HG02870 (cell line): ENCODE measurements around the gene ZDHHC17.

ENCODE experiments used
- ATAC-seq: cut with Tn5 transposase; IDR thresholded peaks from one replicate; pipeline ENCODE4 v1.9.1; 2021; ENCODE audit warnings: mild to moderate bottlenecking, moderate library complexity; ENCODE audit not compliant: unreplicated experiment

ZDHHC17 gene

DNA sequence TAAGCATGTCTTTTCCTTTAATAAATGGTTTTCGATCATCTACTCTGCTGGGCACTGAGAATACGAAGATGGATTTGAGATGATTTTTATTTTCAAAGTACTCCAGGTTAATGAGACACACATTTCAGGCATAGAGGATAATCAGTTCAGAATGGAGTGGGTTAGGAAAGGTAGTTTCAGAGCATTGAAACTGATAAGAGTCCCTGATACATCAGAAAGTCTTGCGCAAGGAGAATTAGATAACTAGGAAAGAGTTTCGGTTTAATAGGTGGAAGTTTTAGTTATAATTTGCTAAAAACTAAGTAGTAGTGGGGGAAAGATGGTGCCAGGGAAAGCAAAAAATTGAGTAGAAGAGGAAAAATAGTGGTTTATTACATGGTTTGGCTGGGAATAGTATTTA, 50.1 kb downstream of the ZDHHC17 start:
- no peak for ATAC-seq

DNA sequence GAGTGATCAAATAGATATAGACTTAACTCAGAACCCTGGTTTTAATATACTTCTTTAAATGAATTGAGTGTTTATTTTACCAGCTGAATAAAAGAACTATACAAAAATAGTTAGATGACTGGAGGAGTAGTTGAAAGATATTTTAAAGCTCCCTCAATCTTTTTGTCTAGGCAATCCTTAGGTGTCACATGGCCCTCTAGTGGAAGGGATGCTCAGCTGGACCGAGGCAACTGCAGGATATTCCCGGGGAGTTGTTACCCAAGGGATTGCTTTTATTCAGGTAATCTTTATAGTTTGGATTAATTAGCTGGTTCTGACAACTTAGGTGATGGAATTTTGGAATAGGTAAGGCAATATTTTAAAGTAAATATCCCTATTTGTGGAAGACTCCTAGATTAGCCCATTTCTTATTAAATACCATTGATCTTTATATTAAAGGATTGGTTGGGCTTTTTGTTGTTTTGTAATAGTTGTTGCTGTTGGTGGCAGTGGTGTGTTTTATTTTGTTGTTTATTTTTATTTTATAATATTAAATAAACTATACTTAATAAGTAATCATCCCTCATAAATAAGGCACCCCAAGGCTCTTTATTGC, 57.1 kb downstream of the ZDHHC17 start:
- ATAC-seq: no peak

DNA sequence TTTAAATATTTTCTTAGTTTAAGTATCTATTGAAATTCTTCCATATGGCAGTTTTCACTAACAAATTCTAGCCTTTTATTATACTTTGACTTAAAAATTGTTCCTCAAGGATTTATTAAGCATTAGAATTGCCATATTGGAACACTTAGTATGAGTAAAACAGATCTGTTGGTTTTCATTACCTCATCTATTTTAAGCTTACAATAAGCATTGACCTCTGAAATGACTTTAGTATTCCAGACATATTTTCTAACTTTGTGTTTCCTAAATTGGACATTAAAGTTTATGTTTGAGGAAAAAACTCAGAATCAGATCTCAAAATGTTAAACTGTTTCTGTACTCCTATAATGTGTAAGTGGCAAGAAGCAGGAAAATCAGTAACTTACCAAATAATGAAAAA, 66.5 kb downstream of the ZDHHC17 start:
- no peak for ATAC-seq

DNA sequence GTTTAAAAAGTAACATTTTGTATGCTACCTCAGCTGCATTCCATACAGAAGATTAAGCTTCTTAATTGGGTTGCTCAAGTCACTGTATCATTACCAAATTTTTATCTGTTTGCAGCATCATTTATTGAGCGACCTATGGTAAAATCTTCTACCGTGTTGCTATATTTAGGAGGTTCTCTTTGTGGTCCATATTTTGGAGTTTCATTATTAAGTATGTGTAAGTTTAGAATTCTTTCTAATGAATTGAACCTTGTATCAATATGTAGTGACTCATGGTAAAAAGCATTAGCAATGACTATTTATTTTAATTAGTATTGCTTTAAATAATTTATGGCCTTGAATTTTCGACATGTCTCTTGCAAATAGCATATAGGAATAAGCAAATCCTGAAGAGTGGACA, 72.7 kb downstream of the ZDHHC17 start:
- no peak for ATAC-seq

DNA sequence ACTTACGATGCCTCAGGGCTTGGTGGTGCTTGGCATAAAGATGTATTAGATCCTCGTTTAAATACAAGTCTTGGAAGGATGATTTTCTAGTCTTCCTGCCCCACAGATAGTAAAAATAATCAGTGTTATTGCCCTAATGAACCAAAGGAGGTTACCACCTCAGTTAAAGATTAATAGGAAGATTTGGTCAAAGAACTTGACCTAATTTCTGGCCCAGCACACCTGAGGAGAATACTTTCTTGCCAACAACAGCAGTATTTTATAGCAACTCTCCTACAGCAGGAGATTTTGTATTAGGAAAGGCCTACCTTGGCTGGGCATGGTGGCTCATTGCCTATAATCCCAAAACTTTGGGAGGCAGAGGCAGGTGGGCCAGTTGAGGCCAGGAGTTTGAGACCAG, 83.3 kb downstream of the ZDHHC17 start:
- ATAC-seq: no peak

DNA sequence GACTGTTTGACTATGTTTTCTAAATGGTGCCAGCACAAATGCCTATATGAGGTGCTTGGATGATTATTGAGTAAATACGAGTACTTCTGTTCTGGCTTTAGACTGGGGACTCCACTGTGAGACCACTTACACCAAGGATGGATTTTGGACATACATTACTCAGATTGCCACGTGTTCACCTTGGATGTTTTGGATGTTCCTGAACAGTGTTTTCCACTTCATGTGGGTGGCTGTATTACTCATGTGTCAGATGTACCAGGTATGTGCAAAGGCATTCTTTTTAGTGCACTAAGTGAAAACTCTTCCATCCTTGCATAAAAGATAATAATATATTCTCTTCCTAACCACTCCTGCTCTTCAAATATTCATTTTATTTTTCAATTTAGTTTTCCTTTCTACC, 84.2 kb downstream of the ZDHHC17 start:
- no peak for ATAC-seq

DNA sequence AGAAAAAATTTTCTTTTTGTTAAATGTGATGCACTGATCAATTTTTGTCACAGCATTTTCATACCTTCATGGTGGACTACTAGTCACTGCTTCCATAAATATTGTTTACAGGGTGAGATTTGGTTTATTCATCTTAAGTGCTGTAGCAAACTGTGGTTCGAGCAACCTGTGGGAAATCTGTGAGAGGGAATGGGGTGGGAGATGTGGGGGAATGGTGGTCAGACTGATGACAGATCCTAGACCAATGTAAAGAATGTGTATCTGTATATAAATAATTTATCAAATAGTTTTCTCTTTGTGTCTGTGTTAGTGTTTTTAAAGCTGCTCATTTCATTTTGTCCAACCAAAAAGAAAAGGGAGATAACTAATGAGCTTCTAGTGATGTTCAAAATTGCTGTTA, 88.2 kb downstream of the ZDHHC17 start:
- no peak for ATAC-seq

DNA sequence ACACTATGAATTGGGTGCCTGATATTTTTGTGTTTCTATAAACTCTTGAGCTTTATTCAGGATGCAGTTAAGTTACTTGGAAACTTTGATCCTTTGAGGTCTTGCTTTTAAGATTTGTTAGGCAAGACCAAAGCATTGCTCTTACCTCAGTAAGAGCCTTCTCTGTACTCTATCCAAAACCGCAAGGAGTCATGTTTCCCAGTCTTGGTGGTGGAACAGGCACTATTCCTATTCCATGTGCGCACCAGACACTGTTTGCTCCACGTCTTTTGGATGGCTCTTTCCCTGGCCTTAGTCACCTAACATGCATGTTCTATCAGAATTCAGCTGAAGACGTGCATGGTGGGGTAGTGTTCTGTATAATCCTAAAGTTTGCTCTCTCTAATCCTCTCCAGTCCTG, 91.4 kb downstream of the ZDHHC17 start:
- no peak for ATAC-seq

DNA sequence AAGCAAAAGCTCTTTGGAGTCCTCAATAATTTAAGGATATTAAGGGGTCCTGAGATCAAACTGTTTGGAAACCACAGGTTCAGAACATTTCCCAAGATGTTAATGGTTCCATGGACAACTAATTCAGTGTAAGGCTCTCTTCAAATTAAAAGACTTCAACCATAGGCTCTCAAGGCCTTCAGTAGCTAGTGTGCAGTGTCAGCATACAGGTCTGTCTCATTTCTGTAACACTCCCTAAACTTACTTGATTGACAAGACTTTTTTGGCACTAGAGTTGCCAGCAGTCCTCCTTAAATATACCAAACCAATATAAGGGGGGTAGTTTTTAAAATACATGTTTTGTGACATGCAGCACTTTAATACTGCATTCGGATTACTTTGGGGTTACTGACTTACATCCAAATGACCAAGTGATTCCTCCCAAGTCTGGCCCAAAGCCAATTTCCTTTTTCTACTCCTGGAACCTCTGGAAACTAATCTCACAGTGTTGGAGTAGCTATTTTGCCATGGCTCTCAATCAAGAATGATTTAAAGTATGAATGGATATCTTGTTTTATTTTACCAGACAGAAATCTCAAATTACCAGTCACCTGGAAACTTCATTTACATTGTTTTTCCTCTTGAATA, 92.2 kb downstream of the ZDHHC17 start:
- ATAC-seq: no peak

DNA sequence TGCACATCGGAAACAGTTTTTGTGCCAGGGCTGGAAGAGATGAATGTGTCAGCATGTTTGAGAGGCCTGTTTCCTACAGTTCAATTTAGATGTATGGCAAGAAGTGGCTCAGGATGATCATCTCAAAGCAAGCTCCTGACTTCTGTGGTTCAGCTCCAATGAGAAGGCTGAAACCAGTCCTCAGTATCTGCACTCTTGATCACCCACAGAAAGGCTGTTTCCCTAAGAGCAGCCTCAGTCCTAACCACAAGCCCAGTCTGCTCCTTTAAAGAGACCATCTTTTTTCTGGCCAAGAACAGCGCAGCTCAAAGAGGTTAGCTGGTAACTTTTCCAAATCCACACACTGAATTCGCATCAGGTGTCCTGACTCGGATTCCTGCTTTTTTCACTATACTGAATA, 95.7 kb downstream of the ZDHHC17 start:
- no peak for ATAC-seq

DNA sequence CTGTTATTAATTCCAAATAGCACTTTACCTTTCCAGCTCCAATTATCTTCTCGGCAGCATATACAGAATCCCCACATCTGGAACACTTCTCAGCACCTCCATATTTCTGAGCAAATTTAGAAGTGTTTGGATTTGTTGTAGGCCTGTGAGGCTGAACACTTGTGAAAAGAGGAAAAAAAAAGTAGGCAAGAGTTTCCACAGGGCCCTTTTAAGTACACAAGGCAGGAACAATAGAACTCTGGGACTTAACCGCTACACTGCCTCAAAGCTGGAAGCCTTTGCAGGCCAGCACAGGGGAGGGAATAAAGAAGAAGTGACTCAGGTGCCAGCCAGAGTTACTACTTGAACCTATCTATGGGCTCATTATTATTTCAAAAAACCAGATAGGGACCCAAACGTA, 96.3 kb downstream of the ZDHHC17 start:
- no peak for ATAC-seq

DNA sequence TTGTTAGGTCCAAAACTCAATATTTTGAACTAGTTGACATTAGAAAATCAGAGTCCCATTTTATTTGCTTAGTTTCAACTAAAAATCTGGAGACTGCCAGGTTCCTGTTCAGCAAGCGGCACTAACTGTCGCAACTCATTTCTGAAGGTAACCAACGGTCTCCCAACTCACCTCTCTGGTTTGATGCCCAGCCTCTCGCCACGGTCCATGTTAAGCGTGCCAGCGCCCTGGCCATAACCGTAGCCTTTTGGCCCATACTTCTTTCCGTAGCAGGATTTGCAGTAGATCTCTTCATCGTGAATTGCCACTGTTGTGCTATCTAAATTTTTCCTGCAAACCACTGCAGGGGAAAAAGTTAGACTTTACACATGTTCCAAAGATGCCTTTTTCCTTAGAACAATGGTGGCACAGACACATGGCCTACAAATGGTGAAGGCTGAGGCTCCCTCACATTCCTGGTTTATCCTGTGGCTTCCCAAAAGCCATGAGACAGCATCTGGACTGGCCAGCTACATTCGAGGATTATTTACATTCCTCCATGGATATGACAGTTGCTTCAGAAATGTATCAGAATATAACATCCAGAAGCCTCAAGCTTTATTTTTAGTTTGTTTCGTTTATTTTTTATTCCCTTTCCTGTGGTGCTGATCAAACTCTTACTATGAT, 99.2 kb downstream of the ZDHHC17 start:
- no peak for ATAC-seq

DNA sequence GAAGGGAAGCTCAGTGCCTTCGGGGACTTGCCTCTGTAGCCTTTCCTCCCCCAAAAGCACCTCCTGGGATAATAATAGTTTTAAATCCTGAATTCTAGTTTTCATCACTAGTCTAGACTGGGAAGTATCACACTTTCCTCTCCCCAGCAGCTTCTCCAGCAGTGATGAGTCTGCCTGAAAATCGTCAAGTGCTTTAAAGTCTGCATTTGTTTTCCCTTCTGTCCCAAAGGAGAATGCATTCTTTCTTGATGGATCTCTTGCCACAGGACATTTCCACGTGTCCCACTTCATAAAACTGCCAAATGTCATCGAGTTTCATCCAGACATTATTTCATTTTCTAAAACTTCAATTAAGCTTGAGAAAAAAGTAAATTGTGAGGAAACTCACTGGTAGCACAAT, 99.9 kb downstream of the ZDHHC17 start:
- ATAC-seq: no peak

DNA sequence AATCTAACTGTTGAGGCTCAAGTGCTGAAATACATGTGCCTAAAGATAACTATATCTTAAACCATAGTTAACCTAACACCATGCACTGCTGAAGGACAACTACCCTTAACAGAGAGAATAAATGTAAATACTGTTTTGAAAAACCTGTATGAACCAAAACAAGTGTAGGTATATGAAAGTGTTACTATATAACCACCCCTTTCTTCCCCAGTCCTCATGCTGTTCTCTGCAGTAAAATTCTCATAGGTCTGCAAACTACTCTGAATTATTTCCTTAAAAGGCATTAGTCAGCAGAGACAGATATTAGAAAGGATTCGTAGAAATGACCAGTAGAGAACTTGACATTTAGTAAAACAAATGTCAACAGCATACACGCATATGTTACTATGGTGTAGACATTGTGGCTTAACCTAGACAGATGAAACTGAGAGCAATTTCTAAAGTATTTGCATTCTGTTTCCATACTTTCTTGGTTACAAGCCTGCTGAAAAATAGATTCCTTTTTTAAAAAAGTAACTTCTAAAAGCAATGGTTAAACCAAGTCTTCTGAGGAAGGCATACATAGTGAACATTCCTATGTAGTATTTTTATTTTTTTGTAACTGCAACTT, 101.0 kb downstream of the ZDHHC17 start:
- ATAC-seq: peak; percentile 81

DNA sequence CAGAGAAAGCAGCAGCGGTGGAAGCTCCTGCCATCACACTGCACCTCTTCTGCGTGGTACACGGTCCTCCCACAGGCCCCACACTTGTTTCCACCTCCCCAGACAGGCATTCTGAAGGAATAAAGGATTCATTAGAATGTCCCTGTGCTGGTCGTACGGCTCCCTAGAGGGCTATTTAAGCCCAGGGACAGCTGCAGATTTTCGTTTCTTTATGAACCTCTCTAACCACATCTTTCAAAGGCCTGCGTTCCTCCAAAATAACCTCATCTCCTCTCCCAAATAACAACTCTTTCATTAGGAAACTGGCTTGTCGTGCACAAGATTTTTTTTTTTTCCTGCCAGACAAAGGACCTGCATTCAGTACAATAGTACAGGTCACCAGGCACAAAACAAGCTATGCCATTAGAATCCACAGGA, 102.2 kb downstream of the ZDHHC17 start:
- ATAC-seq: no peak

DNA sequence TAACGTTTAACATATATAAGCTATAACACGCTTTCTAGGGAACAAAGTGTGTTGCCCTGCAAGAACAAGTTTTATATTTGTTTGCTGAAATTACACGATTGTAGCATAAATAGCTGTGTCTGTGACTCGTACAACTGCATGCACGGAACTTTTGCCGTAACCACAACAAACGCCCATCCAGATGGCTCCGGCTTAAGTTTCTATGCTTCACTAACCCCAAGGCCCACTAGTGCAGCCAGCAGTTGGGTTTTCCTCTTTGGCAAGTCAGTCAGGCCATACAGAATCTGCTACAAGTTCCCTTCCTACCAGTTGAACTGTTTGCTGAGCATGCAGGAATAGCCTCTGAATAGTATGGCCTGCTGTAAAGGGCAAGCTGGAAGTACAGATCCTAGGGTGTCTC, 102.8 kb downstream of the ZDHHC17 start:
- peak; percentile 47 for ATAC-seq

DNA sequence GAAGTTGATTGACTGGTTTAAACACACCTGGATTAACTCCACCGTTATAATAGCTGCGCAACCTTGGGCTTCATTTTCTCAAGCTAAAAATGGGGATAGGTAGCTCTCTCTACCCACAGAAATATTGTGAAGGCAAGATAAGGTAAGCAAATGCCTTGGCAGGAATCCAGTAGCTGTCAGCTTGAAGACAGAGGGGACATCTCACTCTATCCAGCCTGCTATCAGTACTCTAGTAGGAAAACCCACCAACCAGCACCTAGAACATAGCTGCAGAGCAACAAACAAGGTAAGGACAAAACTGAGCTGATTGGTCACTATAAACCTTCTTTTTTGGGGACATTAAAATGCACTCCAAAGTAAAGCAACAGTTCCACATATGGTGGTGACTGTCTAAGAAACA, 107.2 kb downstream of the ZDHHC17 start:
- ATAC-seq: no peak

DNA sequence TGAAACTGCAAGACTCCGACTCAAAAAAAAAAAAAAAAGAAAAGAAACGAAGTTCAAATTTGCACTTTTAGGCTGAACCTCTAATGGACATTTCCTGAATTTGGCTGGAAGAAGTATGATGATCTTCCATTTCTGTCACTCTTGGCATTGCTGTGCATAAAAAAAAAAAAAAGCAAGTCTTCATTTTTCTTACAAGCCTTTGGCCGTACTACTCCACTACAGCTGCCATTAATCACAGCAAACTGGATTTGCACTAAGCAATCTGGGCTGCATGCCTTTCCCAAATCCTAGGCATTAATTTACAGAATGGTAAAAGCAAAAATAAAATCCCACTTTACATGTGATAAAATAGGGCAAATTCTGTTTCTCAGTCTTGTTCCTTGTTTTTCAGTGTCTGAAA, 107.8 kb downstream of the ZDHHC17 start:
- no peak for ATAC-seq

DNA sequence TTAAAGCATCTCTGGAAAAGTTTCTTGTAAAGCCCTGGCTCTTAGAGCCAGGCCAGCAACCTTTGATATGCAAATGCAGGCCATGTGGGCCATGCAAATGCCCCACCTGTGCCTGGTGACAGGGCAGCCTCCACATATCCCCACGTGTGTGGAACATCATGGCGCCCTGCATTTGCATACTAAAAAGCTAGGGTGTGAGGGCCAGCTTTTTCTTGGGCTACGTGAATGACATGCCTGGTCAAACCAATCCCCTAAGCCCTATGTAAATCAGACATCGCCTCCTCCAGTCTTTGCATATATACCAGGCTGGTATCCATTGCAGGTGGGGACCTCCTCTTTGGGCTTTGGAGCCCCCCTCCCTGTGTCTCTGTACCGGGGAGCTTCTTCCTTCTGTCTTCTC, 108.5 kb downstream of the ZDHHC17 start:
- ATAC-seq: no peak

DNA sequence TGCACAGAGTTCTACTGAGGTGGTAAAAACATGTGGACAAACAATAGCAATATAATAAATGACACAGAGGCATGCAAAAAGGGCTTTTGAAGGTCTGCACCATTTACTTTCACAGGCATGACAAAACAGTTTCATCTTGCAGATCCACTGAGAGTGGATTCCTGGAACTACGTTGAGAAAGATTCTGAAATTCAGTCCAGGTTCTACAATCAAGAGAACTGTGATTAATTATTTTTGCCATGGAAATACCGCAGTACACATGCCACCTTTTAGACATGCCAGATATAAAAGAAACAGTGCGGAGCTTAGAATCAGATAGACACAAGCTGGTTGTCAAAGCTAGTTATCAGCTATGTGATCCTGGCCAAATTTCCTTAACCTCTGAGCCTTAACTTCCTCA, 110.1 kb downstream of the ZDHHC17 start:
- ATAC-seq: no peak

DNA sequence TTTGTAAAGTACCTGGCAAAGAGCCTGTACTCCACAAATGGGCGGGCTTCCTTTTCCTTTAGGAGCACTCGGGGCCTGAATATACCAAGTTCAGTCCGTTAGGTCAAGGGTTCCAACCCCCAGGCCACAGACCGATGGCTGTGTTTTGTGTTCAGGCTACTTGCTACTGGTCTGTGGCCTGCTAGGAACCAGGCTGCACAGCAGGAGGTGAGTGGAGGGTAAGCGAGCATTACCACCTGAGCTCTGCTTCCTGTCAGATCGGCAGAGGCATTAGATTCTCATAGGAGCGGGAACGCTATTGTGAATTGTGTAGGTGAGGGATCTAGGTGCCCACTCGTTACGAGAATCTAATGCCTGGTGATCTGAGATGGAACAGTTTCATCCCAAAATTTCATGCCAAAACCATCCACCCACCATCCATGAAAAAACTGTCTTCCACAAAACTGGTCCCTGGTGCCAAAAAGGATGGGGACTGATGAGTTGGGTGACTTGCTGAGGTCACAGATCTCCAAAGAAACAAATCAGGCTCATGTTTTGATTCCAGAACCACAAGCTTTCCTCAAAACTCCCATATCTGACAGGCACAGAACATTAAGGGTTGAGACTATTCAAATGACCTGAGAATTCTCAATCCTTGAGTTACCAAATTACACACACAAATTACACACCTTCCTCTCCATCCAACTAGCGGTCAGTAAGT, 110.7 kb downstream of the ZDHHC17 start:
- ATAC-seq: no peak
